ENCODE data around the gene CD300E. TPM values are rescaled to one million over a fixed set of nuclear protein-coding genes. Genes with fewer than 3 reads are reported as not detected.

CD300E gene
- total and polyA plus RNA-seq, 2 of the 13 experiments (the other 11 are each of a cell fraction or from before 2014, with no cell fraction given), result not detected

GRCh38 chr17:74647871-74648672 is 24.5 kb upstream of the CD300E start:
- FAIRE-seq (no peak), ATAC-seq (no peak), DNase-seq (ENCODE audit: low spot score) (no peak)
- ChIA-PET CTCF (ENCODE audit: low intra/inter-chr PET ratio, low total read pairs) (no interaction called here), POLR2A (no interaction called here)
- Histone ChIP-seq H3K27me3 (ENCODE audit: control insufficient read depth in 1 of 2, insufficient read depth in 2 of 2, low read length in 2 of 2) (peaks cover 8 to 54% of the 10 kb centered on the region in 2 experiments; a peak in 4 of 5 replicates), H3K27ac (ENCODE audit: extremely low read length, insufficient read depth, low read length) (no peak overlapping the region), H3K4me3 (replicated peaks in 1 of 3; ENCODE audit: insufficient read depth in 1 of 3, low read depth in 2 of 3, low read length in 3 of 3) (no peak overlapping the region), H3K9ac (ENCODE audit: insufficient read depth, low read depth, low read length) (no peak overlapping the region), H3K4me2 (ENCODE audit: low read depth, low read length) (no peak overlapping the region), H3K4me1 (ENCODE audit: insufficient read depth, low read length) (no peaks in the 10 kb centered on the region), H3K9me3 (ENCODE audit: low read length) (no peaks in the 10 kb centered on the region), H3K36me3 (replicated peaks in 1 of 2; ENCODE audit: control insufficient read depth in 1 of 2, insufficient read depth in 2 of 2, low read length in 2 of 2) (no peaks in the 10 kb centered on the region), H4K20me1 (ENCODE audit: insufficient read depth, low read length) (no peaks in the 10 kb centered on the region), H2AFZ (ENCODE audit: low read length) (no peak overlapping the region), H3K79me2 (ENCODE audit: insufficient read depth, low read length) (no peaks in the 10 kb centered on the region)
- in situ Hi-C loops (cut with HindIII; ENCODE audit: extremely low pct_ligation_motif_present, low pct_unique_long_range_greater_than_20kb) (no loop called here), intact Hi-C loops (cut with micrococcal nuclease; ENCODE audit: unreplicated experiment) (no loop called here)
- 4% methylated on average over 9 of the region's 9 CpGs for WGBS (ENCODE audit: low lambda C conversion rate)
- BruUV-seq (replicated peaks), result no TSS peak
- TF ChIP-seq ZBTB40 (IDR thresholded peaks at IDR 0.05), result no peak
- TF ChIP-seq ZBTB40 (CRISPR knock-in tag; IDR thresholded peaks at IDR 0.05), result no peak
- no peak for TF ChIP-seq NFE2 (CRISPR knock-in tag; IDR thresholded peaks at IDR 0.05)
- no peak for TF ChIP-seq SP4 (CRISPR knock-in tag; IDR thresholded peaks at IDR 0.05)
- no peak for TF ChIP-seq ZKSCAN8 (CRISPR knock-in tag; IDR thresholded peaks at IDR 0.05; ENCODE audit: borderline replicate concordance)
- TF ChIP-seq NCOA1 (CRISPR knock-in tag; IDR thresholded peaks at IDR 0.05), result no peak
- TF ChIP-seq POLR2AphosphoS5 (IDR thresholded peaks at IDR 0.05; ENCODE audit: low read depth, low read length), result no peak
- no peak for TF ChIP-seq SNAI1 (CRISPR knock-in tag; IDR thresholded peaks at IDR 0.05; ENCODE audit: borderline replicate concordance)
- TF ChIP-seq, protein P1, sequence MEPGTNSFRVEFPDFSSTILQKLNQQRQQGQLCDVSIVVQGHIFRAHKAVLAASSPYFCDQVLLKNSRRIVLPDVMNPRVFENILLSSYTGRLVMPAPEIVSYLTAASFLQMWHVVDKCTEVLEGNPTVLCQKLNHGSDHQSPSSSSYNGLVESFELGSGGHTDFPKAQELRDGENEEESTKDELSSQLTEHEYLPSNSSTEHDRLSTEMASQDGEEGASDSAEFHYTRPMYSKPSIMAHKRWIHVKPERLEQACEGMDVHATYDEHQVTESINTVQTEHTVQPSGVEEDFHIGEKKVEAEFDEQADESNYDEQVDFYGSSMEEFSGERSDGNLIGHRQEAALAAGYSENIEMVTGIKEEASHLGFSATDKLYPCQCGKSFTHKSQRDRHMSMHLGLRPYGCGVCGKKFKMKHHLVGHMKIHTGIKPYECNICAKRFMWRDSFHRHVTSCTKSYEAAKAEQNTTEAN (CRISPR knock-in tag; conservative IDR thresholded peaks at IDR 0.05), result no peak
- no peak for TF ChIP-seq HMGA1 (CRISPR knock-in tag; conservative IDR thresholded peaks at IDR 0.05)
- no peak for TF ChIP-seq NR2F2 (IDR thresholded peaks at IDR 0.05; ENCODE audit: borderline replicate concordance, low read depth)
- TF ChIP-seq FOXM1 (CRISPR knock-in tag; IDR thresholded peaks at IDR 0.05), result no peak
- TF ChIP-seq SRSF1 (optimal IDR thresholded peaks at IDR 0.05; ENCODE audit: low read depth, low read length), result no peak
- no peak for TF ChIP-seq ZNF570 (CRISPR knock-in tag; IDR thresholded peaks at IDR 0.05; ENCODE audit: borderline replicate concordance)
- no peak for TF ChIP-seq SRSF4 (IDR thresholded peaks at IDR 0.05; ENCODE audit: low read depth, low read length, poor library complexity, severe bottlenecking)
- no peak for TF ChIP-seq AGO2 (optimal IDR thresholded peaks at IDR 0.05; ENCODE audit: low read depth, low read length)

Measured in HepG2 (cell line).